Type B pancreatic cell (in vitro differentiated cells): ENCODE data around the gene AMPH. TPM values are rescaled to one million over a fixed set of nuclear protein-coding genes. Genes with fewer than 3 reads are reported as not detected.
"Not testable (repeated sequence)": the region's sequence is repeated elsewhere in the genome, so short reads cannot be mapped to it uniquely, and the experiment has no call there.

ENCODE experiments used
- DNase-seq: peaks from one replicate; pipeline ENCODE4 v3.0.0; 2021; ENCODE audit warnings: mixed read lengths; ENCODE audit not compliant: unreplicated experiment; ENCODE audit errors: extremely low spot score
- H3K27ac Mint-ChIP-seq: 2 replicates; pipeline ENCODE4 v1.8.0; 2021; ENCODE audit warnings: mild to moderate bottlenecking, mixed read lengths
- H3K27me3 Mint-ChIP-seq: 2 replicates; pipeline ENCODE4 v1.8.0; 2021; ENCODE audit warnings: mixed read lengths
- H3K36me3 Mint-ChIP-seq: 2 replicates; pipeline ENCODE4 v1.8.0; 2021; ENCODE audit warnings: mixed read lengths
- H3K4me1 Mint-ChIP-seq: one replicate; pipeline ENCODE4 v1.8.0; 2021; ENCODE audit warnings: mixed read lengths; ENCODE audit not compliant: unreplicated experiment
- H3K4me3 Mint-ChIP-seq: 2 replicates; pipeline ENCODE4 v1.8.0; 2021; ENCODE audit warnings: mild to moderate bottlenecking, mixed read lengths
- H3K9me3 Mint-ChIP-seq: 2 replicates; pipeline ENCODE4 v1.8.0; 2021; ENCODE audit warnings: mixed read lengths
- CTCF ChIP-seq: fragments of 200-600 bp; sonication (generic); conservative IDR thresholded peaks from 2 replicates; pipeline ENCODE4 v1.5.0; 2021; ENCODE audit warnings: antibody characterized with exemption, mild to moderate bottlenecking
- total RNA-seq: library from RNA; stranded (reverse); gene quantifications from 2 replicates; pipeline ENCODE4 v1.2.1, GENCODE V29; 2021; ENCODE audit warnings: low replicate concordance

Gene AMPH
- total RNA-seq, 1 donor from 2014 or later = 19.9 TPM

- H3K4me1 Mint-ChIP-seq, H3K27ac Mint-ChIP-seq, DNase-seq, H3K4me3 Mint-ChIP-seq, H3K9me3 Mint-ChIP-seq, H3K36me3 Mint-ChIP-seq, H3K27me3 Mint-ChIP-seq: not testable (repeated sequence)
- TF ChIP-seq CTCF = peak; percentile 57
These were observed 276.8 kb downstream of the AMPH start for GRCh38 chr7:38354271-38354851.

DNA sequence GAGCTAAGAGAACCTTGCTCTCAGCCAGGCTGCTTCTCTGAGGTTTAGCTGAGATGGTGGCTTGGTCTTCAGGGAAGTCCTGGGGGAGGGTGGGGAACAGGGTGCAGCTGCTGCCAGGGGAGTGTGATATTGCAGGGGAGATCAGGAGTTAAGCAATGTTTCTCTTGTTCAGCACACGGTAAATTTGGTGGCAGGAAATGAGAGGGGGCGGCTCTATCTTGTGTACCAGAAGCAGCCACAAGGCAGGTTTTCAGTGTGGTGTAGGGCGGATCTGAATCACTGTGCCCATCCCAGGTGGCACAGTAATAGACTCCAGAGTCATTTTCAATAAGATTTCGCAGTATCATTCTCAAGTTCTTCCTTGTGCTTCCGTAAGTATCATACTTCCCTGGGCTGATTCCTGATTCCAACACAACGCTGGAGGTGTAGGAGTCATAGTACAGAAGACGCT is 277.7 kb downstream of the AMPH start:
- not testable (repeated sequence) for H3K4me3 Mint-ChIP-seq, H3K27me3 Mint-ChIP-seq, DNase-seq, H3K36me3 Mint-ChIP-seq, H3K4me1 Mint-ChIP-seq, H3K27ac Mint-ChIP-seq, H3K9me3 Mint-ChIP-seq

GRCh38 chr7:38351601-38352000 is 279.6 kb downstream of the AMPH start:
- H3K4me3 Mint-ChIP-seq = no peak overlapping the region
- H3K27ac Mint-ChIP-seq = no peak overlapping the region
- H3K9me3 Mint-ChIP-seq = no peaks in the 10 kb centered on the region
- no peak for TF ChIP-seq CTCF
- H3K27me3 Mint-ChIP-seq = no peaks in the 10 kb centered on the region
- H3K36me3 Mint-ChIP-seq = no peaks in the 10 kb centered on the region
- no peak for DNase-seq
- H3K4me1 Mint-ChIP-seq = no peaks in the 10 kb centered on the region

DNA sequence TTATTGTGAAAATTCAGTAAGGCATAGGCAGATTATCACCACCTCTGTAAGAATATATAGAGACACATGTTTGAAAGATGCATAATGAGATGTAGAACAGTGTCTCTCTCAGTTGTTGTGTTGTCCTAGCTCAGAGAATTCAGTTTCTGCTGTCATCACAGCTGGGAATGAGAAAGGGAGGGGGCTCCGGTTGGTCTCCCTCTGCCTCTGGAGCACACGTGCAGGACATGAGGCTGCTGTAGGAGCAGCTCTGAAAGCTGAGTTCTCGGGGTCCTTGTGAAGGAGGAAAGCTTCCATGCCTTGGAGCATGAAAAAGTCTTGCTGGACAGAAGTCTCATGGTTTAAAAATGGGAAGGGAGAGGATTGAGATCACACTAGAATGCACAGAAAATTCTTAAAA is 280.4 kb downstream of the AMPH start:
- H3K27ac Mint-ChIP-seq, DNase-seq, H3K4me1 Mint-ChIP-seq, H3K4me3 Mint-ChIP-seq, H3K36me3 Mint-ChIP-seq, H3K9me3 Mint-ChIP-seq, H3K27me3 Mint-ChIP-seq: not testable (repeated sequence)

GRCh38 chr7:38349869-38350583 is 281.1 kb downstream of the AMPH start:
- TF ChIP-seq CTCF = peak; percentile 21
- not testable (repeated sequence) for H3K9me3 Mint-ChIP-seq, DNase-seq, H3K27me3 Mint-ChIP-seq, H3K36me3 Mint-ChIP-seq, H3K4me3 Mint-ChIP-seq, H3K4me1 Mint-ChIP-seq, H3K27ac Mint-ChIP-seq

DNA sequence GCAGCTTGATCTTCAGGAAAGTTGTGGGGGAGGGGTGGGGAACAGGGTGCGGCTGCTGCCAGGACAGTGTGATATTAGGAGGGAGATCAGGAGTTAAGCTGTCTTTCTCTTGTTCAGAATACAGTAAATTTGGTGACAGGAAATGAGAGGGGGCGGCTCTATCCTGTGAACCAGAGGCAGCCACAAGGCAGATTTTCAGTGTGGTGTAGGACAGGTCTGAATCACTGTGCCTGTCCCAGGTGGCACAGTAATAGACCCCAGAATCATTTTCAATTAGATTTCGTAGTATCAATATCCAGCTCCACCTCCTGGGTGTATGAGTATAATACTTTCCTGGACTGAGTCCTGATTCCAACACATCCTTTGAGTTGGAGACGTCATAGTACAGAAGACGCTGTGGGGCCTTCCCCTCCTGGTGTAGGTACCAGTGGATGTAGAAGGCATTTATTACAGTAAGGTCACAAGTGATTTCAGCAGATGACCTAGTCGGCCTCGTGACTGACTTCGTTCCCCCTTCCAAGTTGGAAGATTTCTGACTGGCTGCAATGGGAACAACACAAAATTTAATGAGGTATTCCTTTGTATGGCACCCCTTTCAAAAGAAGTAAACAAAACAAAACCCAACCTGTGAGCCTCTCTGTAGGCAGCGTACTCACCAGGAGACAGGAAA is 281.9 kb downstream of the AMPH start:
- not testable (repeated sequence) for DNase-seq, H3K27ac Mint-ChIP-seq, H3K36me3 Mint-ChIP-seq, H3K4me1 Mint-ChIP-seq, H3K4me3 Mint-ChIP-seq, H3K9me3 Mint-ChIP-seq, H3K27me3 Mint-ChIP-seq
